Measurements from ENCODE around the gene GPAT3. TPM values are rescaled to one million over a fixed set of nuclear protein-coding genes. Genes with fewer than 3 reads are reported as not detected.
A peak's percentile ranks its signal among the peaks of the same experiment; 100 is the strongest.
"Not testable (repeated sequence)": the region's sequence is repeated elsewhere in the genome, so short reads cannot be mapped to it uniquely, and the experiment has no call there.

The GPAT3 gene
- polyA plus RNA-seq, 4 donors = 12.9 to 22.4 (median 18.6) TPM

GRCh38 chr4:83503974-83504373, 31.9 kb upstream of the GPAT3 start:
- no peak overlapping the region for H3K4me3 ChIP-seq (ENCODE audit: low read depth in 1 of 3, low read length in 3 of 3)
- DNase-seq (no peak), FAIRE-seq (no peak)
- peak overlapping the region in 1 of 3 donors; percentile 39 for H3K27ac ChIP-seq (ENCODE audit: low read depth in 1 of 3, low read length in 2 of 3)
- no peaks in the 10 kb centered on the region for H3K36me3 ChIP-seq (ENCODE audit: control insufficient read depth in 3 of 3, insufficient read depth in 2 of 3, low read depth in 1 of 3, low read length in 3 of 3)
- H3K27me3 ChIP-seq (ENCODE audit: control insufficient read depth in 3 of 3, insufficient read depth in 3 of 3, low read length in 3 of 3) = no peaks in the 10 kb centered on the region
- no peaks in the 10 kb centered on the region for H3K9me3 ChIP-seq (ENCODE audit: control insufficient read depth in 2 of 2, insufficient read depth in 1 of 2, low read depth in 1 of 2, low read length in 1 of 2)
- peaks cover 0 to 4% (median 0%) of the 10 kb centered on the region in 3 donors for H3K4me1 ChIP-seq (ENCODE audit: control insufficient read depth in 3 of 3, insufficient read depth in 2 of 3, low read depth in 1 of 3, low read length in 2 of 3)

- Histone ChIP-seq H3K27ac (ENCODE audit: low read depth in 1 of 3, low read length in 2 of 3) (peak overlapping the region in 1 of 3 donors; percentile 39), H3K4me1 (ENCODE audit: control insufficient read depth in 3 of 3, insufficient read depth in 2 of 3, low read depth in 1 of 3, low read length in 2 of 3) (peaks cover 0 to 4% (median 0%) of the 10 kb centered on the region in 3 donors), H3K4me3 (ENCODE audit: low read depth in 1 of 3, low read length in 3 of 3) (no peak overlapping the region), H3K36me3 (ENCODE audit: control insufficient read depth in 3 of 3, insufficient read depth in 2 of 3, low read depth in 1 of 3, low read length in 3 of 3) (no peaks in the 10 kb centered on the region), H3K9me3 (ENCODE audit: control insufficient read depth in 2 of 2, insufficient read depth in 1 of 2, low read depth in 1 of 2, low read length in 1 of 2) (no peaks in the 10 kb centered on the region), H3K27me3 (ENCODE audit: control insufficient read depth in 3 of 3, insufficient read depth in 3 of 3, low read length in 3 of 3) (no peaks in the 10 kb centered on the region)
- DNase-seq (peak; percentile 48 to 79), FAIRE-seq (no peak)
- 12 to 56% (median 28%) methylated on average over 4 of the region's 4 CpGs for WGBS, 3 donors
These were observed 31.4 kb upstream of the GPAT3 start for GRCh38 chr4:83504503-83504902.

GRCh38 chr4:83504996-83505395, 30.9 kb upstream of the GPAT3 start:
- 84 to 97% (median 85%) methylated on average over 10 of the region's 10 CpGs for WGBS, 3 donors
- no peaks in the 10 kb centered on the region for H3K36me3 ChIP-seq (ENCODE audit: control insufficient read depth in 3 of 3, insufficient read depth in 2 of 3, low read depth in 1 of 3, low read length in 3 of 3)
- FAIRE-seq (no peak), DNase-seq (no peak)
- no peak overlapping the region for H3K4me3 ChIP-seq (ENCODE audit: low read depth in 1 of 3, low read length in 3 of 3)
- H3K27me3 ChIP-seq (ENCODE audit: control insufficient read depth in 3 of 3, insufficient read depth in 3 of 3, low read length in 3 of 3) = no peaks in the 10 kb centered on the region
- H3K9me3 ChIP-seq (ENCODE audit: control insufficient read depth in 2 of 2, insufficient read depth in 1 of 2, low read depth in 1 of 2, low read length in 1 of 2) = no peaks in the 10 kb centered on the region
- peak overlapping the region in 1 of 3 donors; percentile 39 for H3K27ac ChIP-seq (ENCODE audit: low read depth in 1 of 3, low read length in 2 of 3)
- H3K4me1 ChIP-seq (ENCODE audit: control insufficient read depth in 3 of 3, insufficient read depth in 2 of 3, low read depth in 1 of 3, low read length in 2 of 3) = peaks cover 0 to 4% (median 0%) of the 10 kb centered on the region in 3 donors

- H3K4me3 ChIP-seq (ENCODE audit: low read depth in 1 of 3, low read length in 3 of 3); H3K27me3 ChIP-seq (ENCODE audit: control insufficient read depth in 3 of 3, insufficient read depth in 3 of 3, low read length in 3 of 3); FAIRE-seq; H3K36me3 ChIP-seq (ENCODE audit: control insufficient read depth in 3 of 3, insufficient read depth in 2 of 3, low read depth in 1 of 3, low read length in 3 of 3); H3K4me1 ChIP-seq (ENCODE audit: control insufficient read depth in 3 of 3, insufficient read depth in 2 of 3, low read depth in 1 of 3, low read length in 2 of 3); H3K9me3 ChIP-seq (ENCODE audit: control insufficient read depth in 2 of 2, insufficient read depth in 1 of 2, low read depth in 1 of 2, low read length in 1 of 2); H3K27ac ChIP-seq (ENCODE audit: low read depth in 1 of 3, low read length in 2 of 3): not testable (repeated sequence)
- WGBS, 3 donors = 59 to 67% (median 65%) methylated on average over 3 of the region's 3 CpGs
- DNase-seq = peak; percentile 49 to 69
These were observed 26.7 kb upstream of the GPAT3 start for GRCh38 chr4:83509156-83509585.

- Histone ChIP-seq H3K27me3 (ENCODE audit: control insufficient read depth in 3 of 3, insufficient read depth in 3 of 3, low read length in 3 of 3) (no peaks in the 10 kb centered on the region), H3K36me3 (ENCODE audit: control insufficient read depth in 3 of 3, insufficient read depth in 2 of 3, low read depth in 1 of 3, low read length in 3 of 3) (no peaks in the 10 kb centered on the region), H3K27ac (ENCODE audit: low read depth in 1 of 3, low read length in 2 of 3) (no peak overlapping the region), H3K4me1 (ENCODE audit: control insufficient read depth in 3 of 3, insufficient read depth in 2 of 3, low read depth in 1 of 3, low read length in 2 of 3) (no peaks in the 10 kb centered on the region), H3K9me3 (ENCODE audit: control insufficient read depth in 2 of 2, insufficient read depth in 1 of 2, low read depth in 1 of 2, low read length in 1 of 2) (no peaks in the 10 kb centered on the region), H3K4me3 (ENCODE audit: low read depth in 1 of 3, low read length in 3 of 3) (no peak overlapping the region)
- DNase-seq (no peak), FAIRE-seq (no peak)
- 74 to 95% (median 85%) methylated on average over 4 of the region's 4 CpGs for WGBS, 3 donors
These were observed 25.5 kb upstream of the GPAT3 start for GRCh38 chr4:83510442-83510841.

- H3K27me3 ChIP-seq (ENCODE audit: control insufficient read depth in 3 of 3, insufficient read depth in 3 of 3, low read length in 3 of 3) = no peaks in the 10 kb centered on the region
- no peaks in the 10 kb centered on the region for H3K4me1 ChIP-seq (ENCODE audit: control insufficient read depth in 3 of 3, insufficient read depth in 2 of 3, low read depth in 1 of 3, low read length in 2 of 3)
- H3K36me3 ChIP-seq (ENCODE audit: control insufficient read depth in 3 of 3, insufficient read depth in 2 of 3, low read depth in 1 of 3, low read length in 3 of 3) = no peaks in the 10 kb centered on the region
- H3K27ac ChIP-seq (ENCODE audit: low read depth in 1 of 3, low read length in 2 of 3) = no peak overlapping the region
- H3K4me3 ChIP-seq (ENCODE audit: low read depth in 1 of 3, low read length in 3 of 3) = no peak overlapping the region
- no peaks in the 10 kb centered on the region for H3K9me3 ChIP-seq (ENCODE audit: control insufficient read depth in 2 of 2, insufficient read depth in 1 of 2, low read depth in 1 of 2, low read length in 1 of 2)
- DNase-seq (peak in 1 of 2 donors; percentile 46), FAIRE-seq (no peak)
- 48 to 79% (median 58%) methylated on average over 3 of the region's 3 CpGs for WGBS, 3 donors
These were observed 19.7 kb upstream of the GPAT3 start for GRCh38 chr4:83516042-83516772.

GRCh38 chr4:83522239-83522638, 13.7 kb upstream of the GPAT3 start:
- peaks cover 3 to 13% of the 10 kb centered on the region in 2 donors for H3K9me3 ChIP-seq (ENCODE audit: control insufficient read depth in 2 of 2, insufficient read depth in 1 of 2, low read depth in 1 of 2, low read length in 1 of 2)
- no peaks in the 10 kb centered on the region for H3K27me3 ChIP-seq (ENCODE audit: control insufficient read depth in 3 of 3, insufficient read depth in 3 of 3, low read length in 3 of 3)
- 70 to 76% (median 75%) methylated on average over 3 of the region's 3 CpGs for WGBS, 3 donors
- H3K4me3 ChIP-seq (ENCODE audit: low read depth in 1 of 3, low read length in 3 of 3) = no peak overlapping the region
- FAIRE-seq = no peak
- no peak for DNase-seq
- no peaks in the 10 kb centered on the region for H3K36me3 ChIP-seq (ENCODE audit: control insufficient read depth in 3 of 3, insufficient read depth in 2 of 3, low read depth in 1 of 3, low read length in 3 of 3)
- no peak overlapping the region for H3K27ac ChIP-seq (ENCODE audit: low read depth in 1 of 3, low read length in 2 of 3)
- H3K4me1 ChIP-seq (ENCODE audit: control insufficient read depth in 3 of 3, insufficient read depth in 2 of 3, low read depth in 1 of 3, low read length in 2 of 3) = peaks cover 0 to 4% (median 0%) of the 10 kb centered on the region in 3 donors

- H3K9me3 ChIP-seq (ENCODE audit: control insufficient read depth in 2 of 2, insufficient read depth in 1 of 2, low read depth in 1 of 2, low read length in 1 of 2) = peaks cover 5 to 23% of the 10 kb centered on the region in 2 donors
These were observed 8.2 kb upstream of the GPAT3 start for GRCh38 chr4:83527671-83528070.

More at GRCh38 chr4:83527671-83528070, 8.2 kb upstream of the GPAT3 start:
- Histone ChIP-seq H3K27me3 (ENCODE audit: control insufficient read depth in 3 of 3, insufficient read depth in 3 of 3, low read length in 3 of 3) (no peaks in the 10 kb centered on the region), H3K4me3 (ENCODE audit: low read depth in 1 of 3, low read length in 3 of 3) (no peak overlapping the region), H3K36me3 (ENCODE audit: control insufficient read depth in 3 of 3, insufficient read depth in 2 of 3, low read depth in 1 of 3, low read length in 3 of 3) (no peaks in the 10 kb centered on the region), H3K4me1 (ENCODE audit: control insufficient read depth in 3 of 3, insufficient read depth in 2 of 3, low read depth in 1 of 3, low read length in 2 of 3) (peaks cover 0 to 4% (median 0%) of the 10 kb centered on the region in 3 donors), H3K27ac (ENCODE audit: low read depth in 1 of 3, low read length in 2 of 3) (no peak overlapping the region)
- FAIRE-seq (no peak), DNase-seq (no peak)
- 84 to 98% (median 89%) methylated on average over 2 of the region's 2 CpGs for WGBS, 3 donors

Measured in small intestine (tissue), 7 donors.